Measurements from ENCODE around the gene WDCP. TPM values are rescaled to one million over a fixed set of nuclear protein-coding genes. Genes with fewer than 3 reads are reported as not detected.

Gene WDCP
- total RNA-seq, 1 experiment from 2014 or later = 20.0 TPM

DNA sequence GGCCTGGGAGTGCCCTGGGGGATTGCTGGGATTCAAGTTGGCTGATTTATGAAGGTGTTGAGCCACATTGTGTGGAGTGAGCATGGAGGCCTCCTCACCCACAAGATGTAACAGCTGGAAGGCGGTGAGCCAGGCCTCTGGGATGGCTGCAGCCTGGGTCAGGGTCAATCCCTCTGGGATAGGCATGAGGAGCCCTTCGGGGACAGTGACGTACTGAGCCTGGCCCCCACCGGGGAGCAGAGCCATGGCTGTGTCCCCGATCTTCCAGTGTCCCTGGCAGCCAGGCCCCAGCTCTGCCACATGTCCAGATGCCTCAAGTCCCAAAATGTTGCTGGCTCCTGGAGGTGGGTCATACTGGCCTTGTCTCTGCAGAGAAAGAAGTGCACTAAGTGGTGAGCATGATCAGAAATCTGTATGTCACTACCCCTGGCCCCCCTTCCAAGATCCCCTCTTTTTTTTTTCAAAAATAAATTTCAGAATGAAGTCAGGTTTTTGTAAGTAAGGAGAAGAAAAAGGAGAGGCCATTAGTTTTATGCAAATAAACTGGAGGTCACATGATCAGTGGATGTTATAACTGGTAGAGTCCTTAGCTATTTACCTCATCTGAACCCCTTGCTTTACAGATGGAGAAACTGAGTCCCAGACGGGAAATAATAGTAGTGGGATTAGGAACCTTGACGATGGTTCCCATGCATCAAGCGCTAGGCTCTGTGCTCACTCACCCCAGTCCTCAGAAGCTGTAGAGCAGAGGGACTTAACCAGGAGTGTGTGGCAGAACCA is 35.8 kb upstream of the WDCP start:
- ATAC-seq (no peak), DNase-seq (ENCODE audit: low read depth, low spot score) (no peak)
- H3K27me3 ChIP-seq (ENCODE audit: control insufficient read depth, insufficient read depth, low read length) = no peaks in the 10 kb centered on the region
- BruUV-seq (replicated peaks) = no TSS peak
- H3K4me3 ChIP-seq (ENCODE audit: low read depth in 2 of 2, low read length in 2 of 2) = peak overlapping the region; percentile 65 to 89
- TF ChIP-seq, protein P1, sequence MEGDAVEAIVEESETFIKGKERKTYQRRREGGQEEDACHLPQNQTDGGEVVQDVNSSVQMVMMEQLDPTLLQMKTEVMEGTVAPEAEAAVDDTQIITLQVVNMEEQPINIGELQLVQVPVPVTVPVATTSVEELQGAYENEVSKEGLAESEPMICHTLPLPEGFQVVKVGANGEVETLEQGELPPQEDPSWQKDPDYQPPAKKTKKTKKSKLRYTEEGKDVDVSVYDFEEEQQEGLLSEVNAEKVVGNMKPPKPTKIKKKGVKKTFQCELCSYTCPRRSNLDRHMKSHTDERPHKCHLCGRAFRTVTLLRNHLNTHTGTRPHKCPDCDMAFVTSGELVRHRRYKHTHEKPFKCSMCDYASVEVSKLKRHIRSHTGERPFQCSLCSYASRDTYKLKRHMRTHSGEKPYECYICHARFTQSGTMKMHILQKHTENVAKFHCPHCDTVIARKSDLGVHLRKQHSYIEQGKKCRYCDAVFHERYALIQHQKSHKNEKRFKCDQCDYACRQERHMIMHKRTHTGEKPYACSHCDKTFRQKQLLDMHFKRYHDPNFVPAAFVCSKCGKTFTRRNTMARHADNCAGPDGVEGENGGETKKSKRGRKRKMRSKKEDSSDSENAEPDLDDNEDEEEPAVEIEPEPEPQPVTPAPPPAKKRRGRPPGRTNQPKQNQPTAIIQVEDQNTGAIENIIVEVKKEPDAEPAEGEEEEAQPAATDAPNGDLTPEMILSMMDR (IDR thresholded peaks at IDR 0.05) = no peak
- TF ChIP-seq SIN3A (IDR thresholded peaks at IDR 0.05; ENCODE audit: borderline replicate concordance, insufficient read depth, low read depth, low read length) (no peak), POLR2AphosphoS5 (IDR thresholded peaks at IDR 0.05; ENCODE audit: low read depth, low read length) (no peak), TCF7L2 (IDR thresholded peaks at IDR 0.05; ENCODE audit: low read depth, low read length) (no peak)
- TF ChIP-seq, protein P2, sequence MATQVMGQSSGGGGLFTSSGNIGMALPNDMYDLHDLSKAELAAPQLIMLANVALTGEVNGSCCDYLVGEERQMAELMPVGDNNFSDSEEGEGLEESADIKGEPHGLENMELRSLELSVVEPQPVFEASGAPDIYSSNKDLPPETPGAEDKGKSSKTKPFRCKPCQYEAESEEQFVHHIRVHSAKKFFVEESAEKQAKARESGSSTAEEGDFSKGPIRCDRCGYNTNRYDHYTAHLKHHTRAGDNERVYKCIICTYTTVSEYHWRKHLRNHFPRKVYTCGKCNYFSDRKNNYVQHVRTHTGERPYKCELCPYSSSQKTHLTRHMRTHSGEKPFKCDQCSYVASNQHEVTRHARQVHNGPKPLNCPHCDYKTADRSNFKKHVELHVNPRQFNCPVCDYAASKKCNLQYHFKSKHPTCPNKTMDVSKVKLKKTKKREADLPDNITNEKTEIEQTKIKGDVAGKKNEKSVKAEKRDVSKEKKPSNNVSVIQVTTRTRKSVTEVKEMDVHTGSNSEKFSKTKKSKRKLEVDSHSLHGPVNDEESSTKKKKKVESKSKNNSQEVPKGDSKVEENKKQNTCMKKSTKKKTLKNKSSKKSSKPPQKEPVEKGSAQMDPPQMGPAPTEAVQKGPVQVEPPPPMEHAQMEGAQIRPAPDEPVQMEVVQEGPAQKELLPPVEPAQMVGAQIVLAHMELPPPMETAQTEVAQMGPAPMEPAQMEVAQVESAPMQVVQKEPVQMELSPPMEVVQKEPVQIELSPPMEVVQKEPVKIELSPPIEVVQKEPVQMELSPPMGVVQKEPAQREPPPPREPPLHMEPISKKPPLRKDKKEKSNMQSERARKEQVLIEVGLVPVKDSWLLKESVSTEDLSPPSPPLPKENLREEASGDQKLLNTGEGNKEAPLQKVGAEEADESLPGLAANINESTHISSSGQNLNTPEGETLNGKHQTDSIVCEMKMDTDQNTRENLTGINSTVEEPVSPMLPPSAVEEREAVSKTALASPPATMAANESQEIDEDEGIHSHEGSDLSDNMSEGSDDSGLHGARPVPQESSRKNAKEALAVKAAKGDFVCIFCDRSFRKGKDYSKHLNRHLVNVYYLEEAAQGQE (IDR thresholded peaks at IDR 0.05; ENCODE audit: insufficient read depth in 1 of 2, low read depth in 2 of 2, low read length in 1 of 2) = no peak
- H3K27ac ChIP-seq (ENCODE audit: low read length) = peak overlapping the region; percentile 99
- intact Hi-C loops (cut with micrococcal nuclease; ENCODE audit: unreplicated experiment) = loop anchor here (5.0 to 10.0 kb wide), 2 partner anchors 82 to 96 kb away; no protein-coding TSS in a partner anchor
- in situ Hi-C loops (cut with HindIII; ENCODE audit: low pct_unique_long_range_greater_than_20kb, low sequenced_read_pairs) = no loop called here
- peaks cover 16% of the 10 kb centered on the region for H3K4me1 ChIP-seq (ENCODE audit: control insufficient read depth, insufficient read depth, low read length)
- POLR2A ChIA-PET = interaction anchor here (0.6 kb wide), 1 partner anchor 28 kb away, joined by 3 read pairs; no protein-coding TSS in a partner anchor
- CTCF ChIA-PET = interaction anchor here (0.6 to 2.2 kb wide), 4 partner anchors 12 to 156 kb away, joined by 3 to 12 read pairs (median 4); partner anchors contain the start of genes ATAD2B and WDCP
- peaks cover 2% of the 10 kb centered on the region; the same call in 1 of the 2 replicates for H3K36me3 ChIP-seq (ENCODE audit: control insufficient read depth, insufficient read depth, low read length)
- H3K9me3 ChIP-seq (ENCODE audit: control insufficient read depth, insufficient read depth, low read depth, low read length) = no peaks in the 10 kb centered on the region

DNA sequence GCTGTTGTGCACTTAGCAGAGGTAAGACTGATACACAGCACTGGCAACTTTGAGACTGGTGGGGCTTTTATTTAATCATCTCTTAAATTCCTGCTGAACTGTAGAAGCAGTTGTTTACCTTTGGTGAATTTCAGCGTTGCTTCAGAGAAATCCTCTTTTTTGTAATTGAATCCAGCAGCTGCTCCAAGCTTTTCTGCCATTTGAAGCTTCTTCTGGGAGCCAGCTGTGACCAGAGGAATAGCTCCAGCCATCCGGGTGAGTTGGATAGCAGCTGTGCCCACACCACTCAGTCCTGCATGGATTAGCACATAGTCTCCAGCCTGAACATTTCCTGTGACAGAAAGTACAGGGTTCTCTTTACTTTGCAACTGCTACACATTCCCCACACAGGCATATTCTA is 33.5 kb upstream of the WDCP start:
- peaks cover 5% of the 10 kb centered on the region; the same call in 1 of the 2 replicates for H3K36me3 ChIP-seq (ENCODE audit: control insufficient read depth, insufficient read depth, low read length)
- no peak for ATAC-seq
- BruUV-seq (replicated peaks) = no TSS peak
- POLR2A ChIA-PET = no interaction called here
- no peak for DNase-seq (ENCODE audit: low read depth, low spot score)
- no peaks in the 10 kb centered on the region for H3K9me3 ChIP-seq (ENCODE audit: control insufficient read depth, insufficient read depth, low read depth, low read length)
- H3K27me3 ChIP-seq (ENCODE audit: control insufficient read depth, insufficient read depth, low read length) = no peaks in the 10 kb centered on the region
- TF ChIP-seq, protein P1 (IDR thresholded peaks at IDR 0.05) = no peak
- TF ChIP-seq, protein P2 (IDR thresholded peaks at IDR 0.05; ENCODE audit: insufficient read depth in 1 of 2, low read depth in 2 of 2, low read length in 1 of 2) = no peak
- TF ChIP-seq TCF7L2 (IDR thresholded peaks at IDR 0.05; ENCODE audit: low read depth, low read length) (no peak), SIN3A (IDR thresholded peaks at IDR 0.05; ENCODE audit: borderline replicate concordance, insufficient read depth, low read depth, low read length) (no peak), POLR2AphosphoS5 (IDR thresholded peaks at IDR 0.05; ENCODE audit: low read depth, low read length) (no peak)
- H3K27ac ChIP-seq (ENCODE audit: low read length) = no peak overlapping the region
- H3K4me1 ChIP-seq (ENCODE audit: control insufficient read depth, insufficient read depth, low read length) = peaks cover 22% of the 10 kb centered on the region
- CTCF ChIA-PET = no interaction called here
- intact Hi-C loops (cut with micrococcal nuclease; ENCODE audit: unreplicated experiment) = loop anchor here (5.0 to 10.0 kb wide), 2 partner anchors 84 to 93 kb away; no protein-coding TSS in a partner anchor
- H3K4me3 ChIP-seq (ENCODE audit: low read depth in 2 of 2, low read length in 2 of 2) = no peak overlapping the region
- in situ Hi-C loops (cut with HindIII; ENCODE audit: low pct_unique_long_range_greater_than_20kb, low sequenced_read_pairs) = no loop called here

Measured in Panc1 (cell line).